HCT116 (cell line): Measurements from ENCODE around the gene SDK1. TPM values are rescaled to one million over a fixed set of nuclear protein-coding genes. Genes with fewer than 3 reads are reported as not detected.

Experiments used
- ATAC-seq: fragments of 200-7000 bp; cut with Tn5 transposase; 2 replicates; pipeline ENCODE4 v1.9.1; 2020; ENCODE audit warnings: mild to moderate bottlenecking, moderate library complexity
- BruUV-seq: library from RNA; stranded (reverse); fragments of 400-500 nt; replicated peaks from 2 replicates; lab custom pipeline; 2021; lab: Mats Ljungman, UMichigan
- CTCF ChIA-PET: fragments of 300-600 bp; sonication (Branson Sonifier 250); formaldehyde crosslinking; loops from one replicate; lab custom pipeline; 2021; ENCODE audit warnings: antibody characterized with exemption; lab: Charles Lee
- POLR2A ChIA-PET: fragments of 300-600, 350-600 bp; sonication (Branson Sonifier 250); formaldehyde crosslinking; loops from one replicate; lab custom pipeline; 2021; ENCODE audit warnings: antibody characterized with exemption; lab: Charles Lee
- RAD21 ChIA-PET, 2 experiments: fragments of 300-600 bp; sonication (Branson Sonifier 250); formaldehyde crosslinking; loops; one replicate each; lab custom pipeline; 2023; ENCODE audit warnings: low total read pairs in 2 of 2; ENCODE audit not compliant: uncharacterized antibody in 2 of 2, unreplicated experiment in 2 of 2, low non-redundant PET in 1 of 2; lab: Charles Lee
- DNase-seq: peaks from one replicate; pipeline ENCODE4 v3.0.0-alpha.2; 2010; ENCODE audit warnings: low read depth, low spot score
- H2AFZ ChIP-seq: fragments of 200-600 bp; shearing (Covaris generic), sonication (generic); 2 replicates; pipeline ENCODE4 v1.6.1; 2017; ENCODE audit warnings: low read depth, mixed run types, mixed read lengths, antibody characterized with exemption, low read length; ENCODE audit not compliant: poor library complexity, severe bottlenecking
- H3K27ac ChIP-seq: 2 replicates; pipeline ENCODE4 v1.5.1; 2012; ENCODE audit warnings: low read depth, low read length
- H3K27me3 ChIP-seq: fragments of 200-600 bp; sonication (generic); 2 replicates; pipeline ENCODE4 v1.6.1; 2016; ENCODE audit warnings: mixed run types, low read length, mixed read lengths; ENCODE audit not compliant: insufficient read depth
- H3K36me3 ChIP-seq, 2 experiments: fragments of 200-500 bp in 1 of 2; fragments of 200-600 bp in 1 of 2; sonication (Bioruptor generic) in 1 of 2; sonication (generic) in 1 of 2; 2 replicates each; pipeline versions ENCODE4 v1.5.1 to v1.6.1; 2014 to 2016; ENCODE audit warnings: low read length in 2 of 2, inconsistent platforms in 1 of 2, mixed read lengths in 1 of 2, mixed run types in 1 of 2; ENCODE audit not compliant: insufficient read depth in 2 of 2, control insufficient read depth in 1 of 2
- H3K4me1 ChIP-seq, 2 experiments: fragments of 200-600 bp in 1 of 2; sonication (generic) in 1 of 2; 2 replicates each; pipeline versions ENCODE4 v1.5.1 to v1.6.1; 2012 to 2017; ENCODE audit warnings: low read length in 2 of 2, inconsistent platforms in 1 of 2, mild to moderate bottlenecking in 1 of 2, mixed read lengths in 1 of 2, mixed run types in 1 of 2, moderate library complexity in 1 of 2; ENCODE audit not compliant: insufficient read depth in 2 of 2, control insufficient read depth in 1 of 2
- H3K4me2 ChIP-seq: fragments of 200-600 bp; sonication (generic); 2 replicates; pipeline ENCODE4 v1.6.1; 2017; ENCODE audit warnings: mixed run types, low read length, mixed read lengths
- H3K4me3 ChIP-seq, 2 experiments: fragments of 200-600 bp in 1 of 2; sonication (generic) in 1 of 2; replicated peaks in 1 of 2; 2 replicates each; pipeline ENCODE4 v1.5.1; 2011 to 2016; ENCODE audit warnings: low read length in 2 of 2, control low read depth in 1 of 2, low read depth in 1 of 2, mild to moderate bottlenecking in 1 of 2, mixed read lengths in 1 of 2, mixed run types in 1 of 2
- H3K79me2 ChIP-seq: fragments of 200-600 bp; sonication (generic); 2 replicates; pipeline ENCODE4 v1.6.1; 2017; ENCODE audit warnings: mild to moderate bottlenecking, mixed run types, low read length, moderate library complexity, mixed read lengths; ENCODE audit not compliant: insufficient read depth
- H3K9ac ChIP-seq: fragments of 200-600 bp; sonication (generic); 2 replicates; pipeline ENCODE4 v1.6.1; 2016; ENCODE audit warnings: low read length, mixed read lengths
- H3K9me2 ChIP-seq: fragments of 200-600 bp; sonication (generic), shearing (Covaris generic); 2 replicates; pipeline ENCODE4 v1.6.1; 2017; ENCODE audit warnings: mixed run types, mild to moderate bottlenecking, moderate library complexity; ENCODE audit not compliant: insufficient read depth
- H3K9me3 ChIP-seq, 2 experiments: fragments of 200-500 bp in 1 of 2; fragments of 200-600 bp in 1 of 2; sonication (Bioruptor generic) in 1 of 2; sonication (generic) in 1 of 2; 2 replicates each; pipeline ENCODE4 v1.6.1; 2014 to 2017; ENCODE audit warnings: low read length in 2 of 2, mixed read lengths in 2 of 2, inconsistent platforms in 1 of 2, low read depth in 1 of 2, mild to moderate bottlenecking in 1 of 2, mixed run types in 1 of 2, moderate library complexity in 1 of 2; ENCODE audit not compliant: control insufficient read depth in 1 of 2, insufficient read depth in 1 of 2
- H4K20me1 ChIP-seq: fragments of 200-600 bp; sonication (generic), shearing (Covaris generic); 2 replicates; pipeline ENCODE4 v1.6.1; 2017; ENCODE audit warnings: mixed run types, mild to moderate bottlenecking, moderate library complexity; ENCODE audit not compliant: insufficient read depth
- CBX3 ChIP-seq: IDR thresholded peaks from 2 replicates; pipeline ENCODE4 v1.6.1; 2012; ENCODE audit warnings: low read depth
- CEBPB ChIP-seq: IDR thresholded peaks from 2 replicates; pipeline ENCODE4 v1.6.1; 2012; ENCODE audit warnings: low read depth
- EGR1 ChIP-seq: IDR thresholded peaks from 2 replicates; pipeline ENCODE4 v1.6.1; 2012; ENCODE audit warnings: low read depth
- ELF1 ChIP-seq: IDR thresholded peaks from 2 replicates; pipeline ENCODE4 v1.6.1; 2012; ENCODE audit warnings: low read depth, borderline replicate concordance
- EZH2phosphoT487 ChIP-seq: fragments of 200-600 bp; IDR thresholded peaks from 2 replicates; pipeline ENCODE4 v1.6.1; 2018; ENCODE audit warnings: antibody characterized with exemption, borderline replicate concordance
- MAX ChIP-seq: IDR thresholded peaks from 2 replicates; pipeline ENCODE4 v1.6.1; 2012
- POLR2A ChIP-seq: IDR thresholded peaks from 2 replicates; pipeline ENCODE4 v1.7.0; 2011; ENCODE audit warnings: borderline replicate concordance; ENCODE audit not compliant: insufficient read depth, insufficient read length; ENCODE audit errors: extremely low read depth
- REST ChIP-seq: IDR thresholded peaks from 2 replicates; pipeline ENCODE4 v1.6.1; 2012; ENCODE audit warnings: low read depth
- SIN3A ChIP-seq: IDR thresholded peaks from 2 replicates; pipeline ENCODE4 v1.6.1; 2012; ENCODE audit warnings: low read depth
- SP1 ChIP-seq: IDR thresholded peaks from 2 replicates; pipeline ENCODE4 v1.6.1; 2012; ENCODE audit warnings: low read depth
- SRF ChIP-seq: IDR thresholded peaks from 2 replicates; pipeline ENCODE4 v1.6.1; 2012; ENCODE audit warnings: low read depth
- TCF7L2 ChIP-seq: IDR thresholded peaks from 2 replicates; pipeline ENCODE4 v1.7.0; 2011; ENCODE audit warnings: borderline replicate concordance, inconsistent platforms; ENCODE audit not compliant: insufficient read depth, insufficient read length; ENCODE audit errors: extremely low read depth
- intact Hi-C: fragments of 100-400 bp; cut with micrococcal nuclease; formaldehyde crosslinking; loops from 2 replicates; pipeline ENCODE4 v1.10.0; 2022
- total RNA-seq: library from RNA; stranded (reverse); gene quantifications from one replicate; pipeline ENCODE4 v1.2.1, GENCODE V29; 2021; ENCODE audit not compliant: unreplicated experiment
- TF ChIP-seq, protein P1 (sequence below), 3 experiments: fragments of 200-600 bp in 1 of 3; sonication (generic) in 1 of 3; IDR thresholded peaks in 2 of 3; conservative IDR thresholded peaks in 1 of 3; 2 replicates each; pipeline ENCODE4 v1.5.1; 2012 to 2017; ENCODE audit warnings: low read depth in 2 of 3, low read length in 2 of 3, antibody characterized with exemption in 1 of 3, borderline replicate concordance in 1 of 3, control low read depth in 1 of 3, mild to moderate bottlenecking in 1 of 3, mixed read lengths in 1 of 3, mixed run types in 1 of 3, moderate library complexity in 1 of 3; ENCODE audit not compliant: insufficient read depth in 1 of 3

Gene SDK1
- total RNA-seq, 1 experiment from 2014 or later: 0.05 TPM

- no peaks in the 10 kb centered on the region for H3K4me1 ChIP-seq
- intact Hi-C loops: no loop called here
- TF ChIP-seq SRF (no peak), ELF1 (no peak), POLR2A (no peak), SIN3A (no peak), MAX (no peak), EZH2phosphoT487 (no peak)
- H3K9me2 ChIP-seq: no peaks in the 10 kb centered on the region
- no peak for ATAC-seq
- ChIA-PET CTCF (interaction anchor here (1.0 to 1.5 kb wide), 2 partner anchors 10 to 11 kb away, joined by 3 to 7 read pairs; no protein-coding TSS in a partner anchor), POLR2A (no interaction called here), RAD21 (no interaction called here)
- H3K27ac ChIP-seq: no peak overlapping the region
- no peaks in the 10 kb centered on the region for H3K79me2 ChIP-seq
- no peaks in the 10 kb centered on the region for H3K36me3 ChIP-seq
- no peak overlapping the region for H3K4me3 ChIP-seq
- no peaks in the 10 kb centered on the region for H4K20me1 ChIP-seq
- no peak overlapping the region for H3K9ac ChIP-seq
- BruUV-seq: no TSS peak
- no peak for DNase-seq
- H3K27me3 ChIP-seq: peaks cover 13% of the 10 kb centered on the region
- H3K4me2 ChIP-seq: no peak overlapping the region
- H2AFZ ChIP-seq: no peak overlapping the region
- H3K9me3 ChIP-seq: no peaks in the 10 kb centered on the region
These were observed 382.8 kb downstream of the SDK1 start for GRCh38 chr7:3683546-3684539.

- H3K27ac ChIP-seq: no peak overlapping the region
- H3K9ac ChIP-seq: no peak overlapping the region
- H3K9me3 ChIP-seq: no peaks in the 10 kb centered on the region
- intact Hi-C loops: no loop called here
- RAD21 ChIA-PET: no interaction called here
- no peak for ATAC-seq
- no peaks in the 10 kb centered on the region for H3K79me2 ChIP-seq
- DNase-seq: no peak
- BruUV-seq: no TSS peak
- H3K9me2 ChIP-seq: no peaks in the 10 kb centered on the region
- H3K36me3 ChIP-seq: no peaks in the 10 kb centered on the region
- no peaks in the 10 kb centered on the region for H4K20me1 ChIP-seq
- peaks cover 14% of the 10 kb centered on the region; the same call in 1 of the 2 replicates for H3K27me3 ChIP-seq
- CTCF ChIA-PET: interaction anchor here (1.2 kb wide), 1 partner anchor 15 kb away, joined by 4 read pairs; no protein-coding TSS in a partner anchor
- POLR2A ChIA-PET: no interaction called here
- H3K4me1 ChIP-seq: no peaks in the 10 kb centered on the region
- H3K4me2 ChIP-seq: no peak overlapping the region
- H3K4me3 ChIP-seq: no peak overlapping the region
- no peak overlapping the region for H2AFZ ChIP-seq
- TF ChIP-seq TCF7L2: no peak
- no peak for TF ChIP-seq CBX3
- no peak for TF ChIP-seq POLR2A
- TF ChIP-seq MAX: no peak
- TF ChIP-seq SP1: no peak
- TF ChIP-seq CEBPB: no peak
- no peak for TF ChIP-seq REST
- TF ChIP-seq, protein P1, sequence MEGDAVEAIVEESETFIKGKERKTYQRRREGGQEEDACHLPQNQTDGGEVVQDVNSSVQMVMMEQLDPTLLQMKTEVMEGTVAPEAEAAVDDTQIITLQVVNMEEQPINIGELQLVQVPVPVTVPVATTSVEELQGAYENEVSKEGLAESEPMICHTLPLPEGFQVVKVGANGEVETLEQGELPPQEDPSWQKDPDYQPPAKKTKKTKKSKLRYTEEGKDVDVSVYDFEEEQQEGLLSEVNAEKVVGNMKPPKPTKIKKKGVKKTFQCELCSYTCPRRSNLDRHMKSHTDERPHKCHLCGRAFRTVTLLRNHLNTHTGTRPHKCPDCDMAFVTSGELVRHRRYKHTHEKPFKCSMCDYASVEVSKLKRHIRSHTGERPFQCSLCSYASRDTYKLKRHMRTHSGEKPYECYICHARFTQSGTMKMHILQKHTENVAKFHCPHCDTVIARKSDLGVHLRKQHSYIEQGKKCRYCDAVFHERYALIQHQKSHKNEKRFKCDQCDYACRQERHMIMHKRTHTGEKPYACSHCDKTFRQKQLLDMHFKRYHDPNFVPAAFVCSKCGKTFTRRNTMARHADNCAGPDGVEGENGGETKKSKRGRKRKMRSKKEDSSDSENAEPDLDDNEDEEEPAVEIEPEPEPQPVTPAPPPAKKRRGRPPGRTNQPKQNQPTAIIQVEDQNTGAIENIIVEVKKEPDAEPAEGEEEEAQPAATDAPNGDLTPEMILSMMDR (IDR thresholded peaks at IDR 0.05 in 2 of 3, conservative IDR thresholded peaks at IDR 0.05 in 1 of 3; ENCODE audit: borderline replicate concordance in 1 of 3, insufficient read depth in 1 of 3, low read depth in 2 of 3, low read length in 2 of 3): no peak
- no peak for TF ChIP-seq EGR1
These were observed 387.0 kb downstream of the SDK1 start for GRCh38 chr7:3688071-3688470.
